ENCODE data around the gene CFAP141. TPM values are rescaled to one million over a fixed set of nuclear protein-coding genes. Genes with fewer than 3 reads are reported as not detected.
"Not testable (repeated sequence)": the region's sequence is repeated elsewhere in the genome, so short reads cannot be mapped to it uniquely, and the experiment has no call there.

CFAP141 gene
- total RNA-seq, 2 donors from 2014 or later = not detected

DNA sequence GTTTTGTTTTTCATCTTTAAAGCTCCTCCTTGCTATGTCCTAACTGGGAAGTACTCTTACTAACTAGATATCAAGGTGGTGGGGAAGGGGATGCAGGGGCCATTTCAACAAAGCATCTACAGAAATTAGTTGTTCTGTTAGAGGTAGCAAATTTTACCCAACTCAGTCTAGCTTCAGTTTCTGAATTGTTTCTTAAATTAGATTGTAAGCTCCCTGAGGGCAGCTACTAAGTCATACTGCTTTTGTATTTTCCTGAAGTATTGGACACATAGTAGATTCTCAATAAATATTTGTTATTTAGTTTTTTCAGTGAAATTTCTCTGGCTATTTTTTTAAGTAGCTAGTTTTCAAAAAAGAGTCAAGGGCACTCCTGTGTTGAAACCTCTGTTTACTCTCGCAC is 16.4 kb upstream of the CFAP141 start:
- H3K4me3 Mint-ChIP-seq = peak overlapping the region; percentile 88 to 100
- H3K27me3 Mint-ChIP-seq (ENCODE audit: low read depth) = no peaks in the 10 kb centered on the region
- peaks cover 72% of the 10 kb centered on the region for H3K4me1 Mint-ChIP-seq (ENCODE audit: low read depth)
- ATAC-seq (replicated peaks in 1 of 2) (no peak), DNase-seq (no peak)
- H3K27ac Mint-ChIP-seq = peak overlapping the region; percentile 99
- H3K9me3 Mint-ChIP-seq = peaks cover 0 to 2% of the 10 kb centered on the region in 2 donors
- peaks cover 36 to 50% of the 10 kb centered on the region in 2 donors for H3K36me3 Mint-ChIP-seq (ENCODE audit: insufficient read depth in 2 of 2)

DNA sequence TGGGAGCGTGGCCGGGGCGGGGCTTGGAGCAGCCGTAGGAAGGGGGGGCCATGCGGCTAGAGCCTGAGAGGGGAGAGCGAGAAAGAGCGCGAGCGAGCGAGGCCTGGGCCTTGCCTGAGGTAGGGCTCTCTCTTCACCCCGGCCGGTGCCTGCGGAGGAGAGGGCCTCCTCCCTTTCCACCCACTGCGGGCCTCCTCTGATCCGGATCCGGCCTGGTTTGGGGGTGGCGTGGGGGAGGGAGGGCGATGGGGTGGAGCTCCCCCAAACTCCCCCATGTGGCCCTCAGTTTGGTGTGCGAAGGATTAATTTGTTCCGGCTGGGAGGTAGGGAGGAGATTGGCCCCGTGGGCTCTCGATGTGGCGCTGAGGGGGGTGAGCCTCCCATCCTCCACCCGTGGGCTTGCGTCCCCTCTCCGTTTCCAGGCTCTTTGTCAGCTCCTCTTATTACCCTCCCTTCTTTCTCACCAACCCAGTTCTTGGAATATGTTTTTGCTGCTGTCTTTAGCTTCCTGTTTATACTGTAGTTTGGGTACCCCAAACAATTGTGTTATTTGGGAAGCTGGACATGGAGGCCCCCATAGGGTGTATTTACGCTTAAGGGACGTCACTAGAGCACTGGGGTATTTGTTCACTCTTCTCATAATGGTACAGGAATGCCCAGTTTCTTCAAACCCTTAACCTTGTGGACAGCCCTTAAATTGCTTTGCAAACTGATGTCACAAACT is 15.3 kb upstream of the CFAP141 start:
- peak overlapping the region; percentile 88 to 100 for H3K4me3 Mint-ChIP-seq
- peaks cover 35 to 40% of the 10 kb centered on the region in 2 donors for H3K36me3 Mint-ChIP-seq (ENCODE audit: insufficient read depth in 2 of 2)
- ATAC-seq (replicated peaks in 1 of 2) = peak; percentile 39 to 43
- peak; percentile 65 to 73 for DNase-seq
- peaks cover 0 to 2% of the 10 kb centered on the region in 2 donors for H3K9me3 Mint-ChIP-seq
- H3K27ac Mint-ChIP-seq = peak overlapping the region; percentile 99
- no peaks in the 10 kb centered on the region for H3K27me3 Mint-ChIP-seq (ENCODE audit: low read depth)
- H3K4me1 Mint-ChIP-seq (ENCODE audit: low read depth) = peaks cover 75% of the 10 kb centered on the region

DNA sequence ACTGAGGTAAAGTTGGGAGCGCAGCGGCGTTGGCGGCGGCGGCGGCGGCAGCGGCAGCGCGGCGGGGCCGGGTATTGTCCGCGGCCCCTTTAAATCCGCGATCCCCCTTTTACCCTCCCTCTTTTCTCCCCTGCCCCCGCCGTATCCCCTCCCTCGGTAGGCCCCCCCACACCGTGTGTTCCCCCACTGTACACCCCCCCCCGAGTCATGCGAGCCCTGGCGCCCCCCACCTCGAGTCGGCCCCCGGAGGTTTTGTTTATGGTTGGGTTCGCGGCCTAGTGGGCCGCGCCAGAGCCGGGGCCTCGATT is 14.8 kb upstream of the CFAP141 start:
- Mint-ChIP-seq H3K4me1 (ENCODE audit: low read depth) (peaks cover 75% of the 10 kb centered on the region), H3K27ac (peak overlapping the region; percentile 87), H3K4me3 (peak overlapping the region; percentile 88 to 100), H3K27me3 (ENCODE audit: low read depth) (no peaks in the 10 kb centered on the region), H3K9me3 (peaks cover 0 to 2% of the 10 kb centered on the region in 2 donors), H3K36me3 (ENCODE audit: insufficient read depth in 2 of 2) (peaks cover 35 to 37% of the 10 kb centered on the region in 2 donors)
- ATAC-seq (replicated peaks in 1 of 2) (no peak), DNase-seq (no peak)

DNA sequence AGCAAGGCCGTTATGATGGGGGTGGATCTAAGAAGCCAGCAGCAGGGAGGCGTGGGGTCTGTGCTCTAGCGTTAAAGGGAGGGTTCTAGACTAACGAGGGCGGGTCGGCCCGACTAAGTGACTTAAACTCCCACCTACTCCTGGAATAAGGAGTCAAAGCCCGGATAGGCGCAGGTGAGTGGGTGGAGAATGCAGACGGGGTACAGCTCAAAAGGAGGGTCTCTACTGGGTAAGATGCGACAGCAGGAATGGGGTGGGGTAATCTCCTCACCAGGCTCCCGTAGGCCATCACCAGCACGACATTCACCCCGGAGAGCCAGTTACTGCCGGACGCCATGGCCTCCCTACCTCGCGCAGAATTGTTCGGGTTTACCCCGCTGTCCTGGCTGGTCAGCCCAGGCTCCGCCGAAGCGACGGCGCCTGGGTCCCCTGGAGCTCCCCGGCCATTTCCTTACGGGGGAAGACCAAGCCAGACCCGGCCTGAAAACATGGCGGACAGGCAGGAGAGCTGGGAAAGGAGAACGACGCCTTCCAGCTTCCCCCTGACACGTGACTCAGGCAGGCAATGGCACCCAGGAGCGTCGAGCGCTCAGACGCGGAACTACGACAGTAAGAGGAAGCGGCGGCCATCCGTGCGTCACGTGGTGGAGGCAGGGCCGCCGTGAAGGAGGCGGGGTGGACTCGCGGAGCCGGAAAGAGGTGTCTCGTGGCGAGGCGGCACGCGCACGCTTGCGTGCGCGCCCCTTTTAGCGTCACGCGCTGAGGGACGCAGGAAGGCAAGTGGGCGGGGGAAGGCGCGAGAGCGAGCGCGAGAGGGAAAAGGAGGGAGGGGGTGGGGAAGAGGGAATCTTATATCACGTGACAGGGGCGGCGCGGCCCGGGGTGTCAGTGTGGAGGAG is 14.2 kb upstream of the CFAP141 start, which contains the start of gene UBAP2L:
Gene UBAP2L, plus strand, starts transcription at position 885 of the 899 bp plus-strand sequence. CDS start 4,169 bp downstream, outside the sequence.
- H3K27me3 Mint-ChIP-seq (ENCODE audit: low read depth) = no peaks in the 10 kb centered on the region
- peaks cover 76% of the 10 kb centered on the region for H3K4me1 Mint-ChIP-seq (ENCODE audit: low read depth)
- peaks cover 34 to 35% of the 10 kb centered on the region in 2 donors for H3K36me3 Mint-ChIP-seq (ENCODE audit: insufficient read depth in 2 of 2)
- DNase-seq (peak; percentile 99), ATAC-seq (replicated peaks in 1 of 2) (peak; percentile 95)
- peak within 1 kb of the TSS; percentile 88 to 100 for H3K4me3 Mint-ChIP-seq
- H3K27ac Mint-ChIP-seq = peak within 1 kb of the TSS; percentile 99
- H3K9me3 Mint-ChIP-seq = peaks cover 0 to 2% of the 10 kb centered on the region in 2 donors

DNA sequence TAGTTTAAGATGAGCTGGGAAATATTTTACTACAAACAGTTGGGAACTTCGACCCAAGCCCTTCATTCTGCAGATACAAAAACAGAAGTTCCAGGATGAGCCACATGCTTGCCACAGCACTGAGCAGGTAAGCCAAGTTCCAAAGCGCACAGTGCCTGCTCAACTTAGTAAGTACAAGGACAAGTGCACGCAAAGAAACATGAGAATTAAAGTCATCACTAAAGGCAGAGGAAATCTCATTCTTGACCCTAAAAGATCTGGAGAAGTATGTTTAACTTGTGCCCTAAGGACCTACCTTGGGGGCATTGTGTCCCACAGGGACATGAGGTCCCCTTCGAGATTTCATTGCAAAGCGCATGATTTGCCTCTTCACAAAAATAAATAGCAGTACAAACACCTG is 13.4 kb upstream of the CFAP141 start:
- Mint-ChIP-seq H3K36me3 (ENCODE audit: insufficient read depth in 2 of 2) (peaks cover 32% of the 10 kb centered on the region in 2 donors), H3K4me1 (ENCODE audit: low read depth) (peaks cover 74% of the 10 kb centered on the region), H3K27me3 (ENCODE audit: low read depth) (no peaks in the 10 kb centered on the region), H3K9me3 (peaks cover 0 to 2% of the 10 kb centered on the region in 2 donors), H3K4me3 (peak overlapping the region; percentile 88 to 96), H3K27ac (peak overlapping the region; percentile 87)
- DNase-seq (no peak), ATAC-seq (replicated peaks in 1 of 2) (no peak)

DNA sequence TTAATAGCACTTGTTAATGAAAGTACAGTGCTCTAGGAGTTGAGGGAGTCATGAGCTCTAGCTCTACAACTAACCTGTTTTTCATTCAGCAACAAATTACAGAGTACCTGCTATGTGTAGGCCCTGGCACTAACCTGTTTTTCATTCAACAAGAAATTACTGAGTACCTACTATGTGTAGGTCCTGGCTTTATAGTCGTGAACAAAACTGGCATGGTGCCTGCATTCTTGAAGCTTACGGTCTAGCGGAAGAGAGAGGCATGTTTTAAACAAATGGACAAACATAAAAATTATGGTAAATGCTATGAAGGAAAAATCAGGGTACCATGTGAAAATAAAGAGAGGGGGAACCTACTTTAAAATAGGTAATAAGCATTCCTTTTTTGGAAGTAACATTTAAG is 12.4 kb upstream of the CFAP141 start:
- no peaks in the 10 kb centered on the region for H3K27me3 Mint-ChIP-seq (ENCODE audit: low read depth)
- H3K9me3 Mint-ChIP-seq = peaks cover 0 to 2% of the 10 kb centered on the region in 2 donors
- H3K36me3 Mint-ChIP-seq (ENCODE audit: insufficient read depth in 2 of 2) = peaks cover 32 to 37% of the 10 kb centered on the region in 2 donors
- peak overlapping the region; percentile 87 for H3K27ac Mint-ChIP-seq
- DNase-seq (no peak), ATAC-seq (replicated peaks in 1 of 2) (no peak)
- H3K4me3 Mint-ChIP-seq = peak overlapping the region; percentile 88 to 96
- H3K4me1 Mint-ChIP-seq (ENCODE audit: low read depth) = peaks cover 74% of the 10 kb centered on the region

DNA sequence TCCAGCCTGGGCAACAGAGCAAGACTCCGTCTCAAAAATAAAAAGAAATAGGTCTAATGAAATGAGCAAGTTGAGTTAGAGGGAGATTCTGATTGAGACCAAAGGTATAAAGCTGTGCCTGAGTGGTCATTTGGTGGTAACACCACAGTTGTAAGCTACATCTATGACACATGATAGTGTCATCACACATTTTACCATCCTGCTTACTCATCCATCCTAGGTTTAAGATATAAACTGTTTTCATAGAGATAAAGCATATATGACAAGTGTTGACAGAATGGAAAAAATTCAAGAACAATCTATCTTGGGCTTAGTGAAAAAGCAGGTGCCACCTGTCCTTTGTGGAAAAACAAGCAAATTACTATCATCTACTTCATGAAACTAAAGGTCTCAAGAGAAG is 7.1 kb upstream of the CFAP141 start:
- peak overlapping the region in 1 of 2 donors; percentile 47 for H3K4me3 Mint-ChIP-seq
- H3K36me3 Mint-ChIP-seq (ENCODE audit: insufficient read depth in 2 of 2) = peaks cover 9 to 35% of the 10 kb centered on the region in 2 donors
- DNase-seq (peak; percentile 11 to 18), ATAC-seq (replicated peaks in 1 of 2) (peak; percentile 97 to 98)
- peaks cover 72% of the 10 kb centered on the region for H3K4me1 Mint-ChIP-seq (ENCODE audit: low read depth)
- no peaks in the 10 kb centered on the region for H3K27me3 Mint-ChIP-seq (ENCODE audit: low read depth)
- peak overlapping the region; percentile 92 for H3K27ac Mint-ChIP-seq
- H3K9me3 Mint-ChIP-seq = no peaks in the 10 kb centered on the region

DNA sequence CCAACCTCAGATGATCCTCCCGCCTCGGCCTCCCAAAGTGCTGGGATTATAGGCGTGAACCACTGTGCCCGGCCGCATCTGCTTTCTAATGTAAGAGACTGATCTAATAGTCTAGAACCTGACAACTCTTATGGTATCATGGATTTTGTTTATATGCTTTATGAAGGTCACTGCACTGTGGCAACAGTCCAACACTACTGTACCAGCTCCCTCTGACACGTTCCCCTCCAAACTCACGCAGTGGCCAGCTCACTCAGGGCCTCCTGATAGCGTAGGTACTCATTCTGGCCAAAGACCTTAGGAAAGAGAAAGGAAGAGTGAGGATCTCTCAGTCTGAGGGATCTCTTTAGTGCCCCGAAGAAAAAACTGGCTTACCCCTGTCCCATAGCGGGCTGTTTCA is 6.0 kb upstream of the CFAP141 start:
- Mint-ChIP-seq H3K27me3 (ENCODE audit: low read depth) (no peaks in the 10 kb centered on the region), H3K4me1 (ENCODE audit: low read depth) (peaks cover 72% of the 10 kb centered on the region), H3K36me3 (ENCODE audit: insufficient read depth in 2 of 2) (peaks cover 5 to 39% of the 10 kb centered on the region in 2 donors), H3K4me3 (no peak overlapping the region), H3K27ac (peak overlapping the region; percentile 36), H3K9me3 (no peaks in the 10 kb centered on the region)
- ATAC-seq (replicated peaks in 1 of 2) = no peak
- DNase-seq = no peak

DNA sequence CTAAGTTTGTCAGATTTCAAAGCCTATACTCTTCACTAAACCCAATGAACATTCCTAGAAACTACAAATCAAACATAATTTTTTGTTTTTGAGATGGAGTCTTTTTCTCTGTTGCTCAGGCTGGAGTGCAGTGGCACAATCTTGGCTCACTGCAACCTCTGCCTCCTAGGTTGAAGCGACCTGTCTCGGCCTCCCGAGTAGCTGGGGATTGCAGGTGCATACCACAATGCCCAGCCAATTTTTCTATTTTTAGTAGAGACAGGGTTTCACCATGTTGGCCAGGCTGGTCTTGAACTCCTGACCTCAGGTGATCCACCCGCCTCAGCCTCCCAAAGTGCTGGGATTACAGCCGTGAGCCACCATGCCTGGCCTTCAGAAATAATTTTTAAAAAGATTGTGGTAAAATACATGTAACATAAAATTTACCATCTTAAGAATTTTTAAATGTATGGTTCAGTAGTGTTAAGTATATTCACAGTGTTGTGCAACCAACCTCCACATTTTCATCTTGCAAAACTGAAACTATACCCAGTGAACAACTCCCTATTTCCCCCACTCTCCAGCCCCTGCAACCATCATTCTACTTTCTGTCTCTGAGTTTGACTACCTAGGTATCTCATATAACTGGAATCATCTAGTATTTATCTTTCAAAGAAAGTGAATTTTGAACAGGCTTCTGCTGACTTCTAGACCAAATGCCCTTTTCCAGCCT is 2.7 kb upstream of the CFAP141 start:
- no peaks in the 10 kb centered on the region for H3K27me3 Mint-ChIP-seq (ENCODE audit: low read depth)
- H3K9me3 Mint-ChIP-seq = no peaks in the 10 kb centered on the region
- ATAC-seq (replicated peaks in 1 of 2) (no peak), DNase-seq (no peak)
- peaks cover 7 to 47% of the 10 kb centered on the region in 2 donors for H3K36me3 Mint-ChIP-seq (ENCODE audit: insufficient read depth in 2 of 2)
- H3K4me3 Mint-ChIP-seq = no peak overlapping the region
- peaks cover 62% of the 10 kb centered on the region for H3K4me1 Mint-ChIP-seq (ENCODE audit: low read depth)
- peak overlapping the region; percentile 14 for H3K27ac Mint-ChIP-seq

DNA sequence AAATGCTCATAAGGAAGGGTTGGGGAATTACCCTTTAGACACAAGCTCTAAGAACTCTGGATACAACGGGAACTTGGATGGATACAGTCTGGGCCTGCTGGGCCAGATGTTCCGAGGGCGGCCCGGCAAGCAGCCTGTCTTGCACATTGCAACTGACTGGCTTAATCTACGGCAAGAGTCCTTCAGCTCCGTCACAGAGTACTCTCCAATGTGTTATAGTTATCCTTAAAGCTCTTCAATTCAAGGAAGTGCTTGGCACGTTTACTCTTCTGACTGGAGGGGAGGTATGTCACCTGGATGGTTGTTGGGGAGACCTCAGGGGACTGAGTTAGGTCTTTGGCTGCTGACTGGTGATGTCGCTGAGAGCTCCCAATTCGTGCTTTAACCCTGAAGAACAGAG is 1.1 kb upstream of the CFAP141 start:
- Mint-ChIP-seq H3K4me1 (ENCODE audit: low read depth) (peaks cover 52% of the 10 kb centered on the region), H3K9me3 (no peaks in the 10 kb centered on the region), H3K36me3 (ENCODE audit: insufficient read depth in 2 of 2) (peaks cover 7 to 39% of the 10 kb centered on the region in 2 donors), H3K4me3 (no peak overlapping the region), H3K27ac (peak overlapping the region; percentile 75), H3K27me3 (ENCODE audit: low read depth) (no peaks in the 10 kb centered on the region)
- DNase-seq = no peak
- ATAC-seq (replicated peaks in 1 of 2) = no peak

DNA sequence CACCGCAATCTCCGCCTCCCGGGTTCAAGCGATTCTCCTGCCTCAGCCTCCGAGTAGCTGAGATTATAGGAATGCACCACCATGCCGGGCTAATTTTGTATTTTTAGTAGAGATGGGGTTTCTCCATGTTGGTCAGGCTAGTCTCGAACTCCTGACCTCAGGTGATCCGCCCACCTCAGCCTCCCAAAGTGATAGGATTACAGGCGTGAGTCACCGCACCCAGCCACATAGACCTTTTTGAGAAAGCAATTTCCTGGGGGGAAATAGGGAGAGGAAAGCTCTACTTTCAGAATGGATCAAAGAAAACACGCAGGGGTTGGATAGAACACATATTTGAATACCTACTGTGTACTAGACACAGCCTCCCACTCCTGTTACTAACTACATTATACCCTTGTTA is 355 bp downstream of the CFAP141 start:
- not testable (repeated sequence) for H3K4me3 Mint-ChIP-seq; H3K9me3 Mint-ChIP-seq; H3K27me3 Mint-ChIP-seq (ENCODE audit: low read depth); ATAC-seq (replicated peaks in 1 of 2); DNase-seq
- H3K4me1 Mint-ChIP-seq (ENCODE audit: low read depth) = peaks cover 52% of the 10 kb centered on the region
- H3K36me3 Mint-ChIP-seq (ENCODE audit: insufficient read depth in 2 of 2) = peaks cover 4 to 31% of the 10 kb centered on the region in 2 donors
- H3K27ac Mint-ChIP-seq = peak overlapping the region; percentile 38

DNA sequence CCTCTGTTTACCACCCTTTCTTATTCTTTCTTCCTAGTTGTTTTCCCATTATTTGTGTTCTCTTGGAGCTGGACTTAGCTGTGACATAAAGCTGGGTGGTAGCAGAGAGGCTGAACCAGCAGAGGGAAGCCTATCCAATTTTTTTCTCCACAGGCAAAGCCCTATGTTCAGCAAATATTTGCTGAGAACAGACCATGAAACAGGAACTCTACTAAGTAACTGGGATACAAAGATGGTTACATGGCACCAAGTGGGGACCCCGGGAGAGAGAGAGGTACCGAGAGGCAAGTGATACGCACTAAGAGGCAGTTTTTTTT is 6.6 kb downstream of the CFAP141 start:
- DNase-seq = no peak
- Mint-ChIP-seq H3K27ac (no peak overlapping the region), H3K27me3 (ENCODE audit: low read depth) (no peaks in the 10 kb centered on the region), H3K4me3 (no peak overlapping the region), H3K4me1 (ENCODE audit: low read depth) (no peaks in the 10 kb centered on the region), H3K9me3 (no peaks in the 10 kb centered on the region), H3K36me3 (ENCODE audit: insufficient read depth in 2 of 2) (no peaks in the 10 kb centered on the region)
- ATAC-seq (replicated peaks in 1 of 2) = peak in 1 of 2 donors; percentile 25

Data from activated T-cell treated with anti-CD3 and anti-CD28 coated beads, Interleukin-2, amount 50 U/mL, for 72 hours (primary cell).